ENCODE data around the gene TBC1D9B. TPM values are rescaled to one million over a fixed set of nuclear protein-coding genes. Genes with fewer than 3 reads are reported as not detected.
A peak's percentile ranks its signal among the peaks of the same experiment; 100 is the strongest.

Gene TBC1D9B
- polyA plus RNA-seq, 2 of the 4 experiments (the other 2 are of a cell fraction): 37.2 to 64.7 TPM

DNA sequence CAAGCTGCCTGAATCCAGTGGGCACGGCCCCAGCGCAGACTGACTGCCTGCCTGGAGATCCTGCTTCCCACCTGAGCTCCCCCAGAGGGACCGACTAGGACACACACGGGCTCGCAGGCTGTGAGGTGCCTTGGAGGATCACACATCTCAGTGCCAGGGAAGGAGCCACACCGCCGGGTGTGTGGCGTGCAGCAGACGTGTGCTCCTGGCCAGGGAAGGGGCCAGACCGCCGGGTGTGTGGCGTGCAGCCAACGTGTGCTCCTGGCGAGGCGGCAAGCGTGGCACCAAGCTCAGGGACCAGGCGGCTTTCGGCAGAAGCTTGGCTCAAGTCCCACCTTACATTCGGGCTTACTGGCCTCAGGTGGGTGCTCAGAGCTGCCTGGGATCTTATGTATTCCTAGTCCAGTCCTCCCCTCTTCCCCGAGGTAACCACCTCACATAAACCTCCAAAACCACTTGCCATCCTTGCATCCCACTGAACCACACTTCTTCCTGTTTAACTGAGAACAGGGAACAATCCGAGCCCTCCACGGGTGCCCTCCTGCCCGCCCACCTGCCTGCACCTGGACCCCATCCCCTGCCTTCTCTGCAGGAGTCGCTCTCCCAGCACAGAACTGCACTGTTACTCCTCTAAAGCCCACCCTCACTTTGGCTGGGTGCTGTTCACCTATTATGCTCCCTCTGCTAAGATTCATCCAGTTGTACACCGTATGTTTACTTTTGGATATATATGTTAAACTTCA is 26.7 kb downstream of the TBC1D9B start:
- ATAC-seq: no peak
- FAIRE-seq: no peak
- POLR2A ChIA-PET: no interaction called here
- Histone ChIP-seq H3K4me2 (no peak overlapping the region), H3K4me1 (no peaks in the 10 kb centered on the region), H3K9me3 (peaks cover 37% of the 10 kb centered on the region), H3K4me3 (no peak overlapping the region), H3K27ac (no peak overlapping the region)
- whole genome bisulfite sequencing (ENCODE audit: missing lambda C conversion rate): 92% methylated on average over 25 of the region's 25 CpGs
- CTCF ChIA-PET: no interaction called here
- TF ChIP-seq JUNB (IDR thresholded peaks at IDR 0.05) (no peak), TP53 (CRISPR knock-in tag; IDR thresholded peaks at IDR 0.05) (no peak), POLR2A (IDR thresholded peaks at IDR 0.05; ENCODE audit: low read length) (no peak), ZC3H11A (IDR thresholded peaks at IDR 0.05) (no peak), EHMT2 (IDR thresholded peaks at IDR 0.05; ENCODE audit: low read depth) (no peak), CBX8 (IDR thresholded peaks at IDR 0.05) (no peak), CEBPB (IDR thresholded peaks at IDR 0.05) (no peak), NR3C1 (IDR thresholded peaks at IDR 0.05) (no peak), MYC (IDR thresholded peaks at IDR 0.05; ENCODE audit: borderline replicate concordance, low read length) (no peak), SREBF2 (IDR thresholded peaks at IDR 0.05) (no peak), ZFP36 (IDR thresholded peaks at IDR 0.05; ENCODE audit: borderline replicate concordance, partially characterized antibody) (no peak), EHF (CRISPR knock-in tag; IDR thresholded peaks at IDR 0.05) (no peak), GATA3 (IDR thresholded peaks at IDR 0.05; ENCODE audit: borderline replicate concordance) (no peak), HOXA7 (CRISPR knock-in tag; IDR thresholded peaks at IDR 0.05) (no peak), RFX5 (IDR thresholded peaks at IDR 0.05) (no peak)
- TF ChIP-seq, protein P1, sequence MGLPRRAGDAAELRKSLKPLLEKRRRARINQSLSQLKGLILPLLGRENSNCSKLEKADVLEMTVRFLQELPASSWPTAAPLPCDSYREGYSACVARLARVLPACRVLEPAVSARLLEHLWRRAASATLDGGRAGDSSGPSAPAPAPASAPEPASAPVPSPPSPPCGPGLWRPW (IDR thresholded peaks at IDR 0.05): no peak
- TF ChIP-seq, protein P2, sequence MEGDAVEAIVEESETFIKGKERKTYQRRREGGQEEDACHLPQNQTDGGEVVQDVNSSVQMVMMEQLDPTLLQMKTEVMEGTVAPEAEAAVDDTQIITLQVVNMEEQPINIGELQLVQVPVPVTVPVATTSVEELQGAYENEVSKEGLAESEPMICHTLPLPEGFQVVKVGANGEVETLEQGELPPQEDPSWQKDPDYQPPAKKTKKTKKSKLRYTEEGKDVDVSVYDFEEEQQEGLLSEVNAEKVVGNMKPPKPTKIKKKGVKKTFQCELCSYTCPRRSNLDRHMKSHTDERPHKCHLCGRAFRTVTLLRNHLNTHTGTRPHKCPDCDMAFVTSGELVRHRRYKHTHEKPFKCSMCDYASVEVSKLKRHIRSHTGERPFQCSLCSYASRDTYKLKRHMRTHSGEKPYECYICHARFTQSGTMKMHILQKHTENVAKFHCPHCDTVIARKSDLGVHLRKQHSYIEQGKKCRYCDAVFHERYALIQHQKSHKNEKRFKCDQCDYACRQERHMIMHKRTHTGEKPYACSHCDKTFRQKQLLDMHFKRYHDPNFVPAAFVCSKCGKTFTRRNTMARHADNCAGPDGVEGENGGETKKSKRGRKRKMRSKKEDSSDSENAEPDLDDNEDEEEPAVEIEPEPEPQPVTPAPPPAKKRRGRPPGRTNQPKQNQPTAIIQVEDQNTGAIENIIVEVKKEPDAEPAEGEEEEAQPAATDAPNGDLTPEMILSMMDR (IDR thresholded peaks at IDR 0.05): no peak
- TF ChIP-seq, protein P3, sequence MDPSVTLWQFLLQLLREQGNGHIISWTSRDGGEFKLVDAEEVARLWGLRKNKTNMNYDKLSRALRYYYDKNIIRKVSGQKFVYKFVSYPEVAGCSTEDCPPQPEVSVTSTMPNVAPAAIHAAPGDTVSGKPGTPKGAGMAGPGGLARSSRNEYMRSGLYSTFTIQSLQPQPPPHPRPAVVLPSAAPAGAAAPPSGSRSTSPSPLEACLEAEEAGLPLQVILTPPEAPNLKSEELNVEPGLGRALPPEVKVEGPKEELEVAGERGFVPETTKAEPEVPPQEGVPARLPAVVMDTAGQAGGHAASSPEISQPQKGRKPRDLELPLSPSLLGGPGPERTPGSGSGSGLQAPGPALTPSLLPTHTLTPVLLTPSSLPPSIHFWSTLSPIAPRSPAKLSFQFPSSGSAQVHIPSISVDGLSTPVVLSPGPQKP (IDR thresholded peaks at IDR 0.05; ENCODE audit: low read depth, low read length): no peak
- TF ChIP-seq, protein P4, sequence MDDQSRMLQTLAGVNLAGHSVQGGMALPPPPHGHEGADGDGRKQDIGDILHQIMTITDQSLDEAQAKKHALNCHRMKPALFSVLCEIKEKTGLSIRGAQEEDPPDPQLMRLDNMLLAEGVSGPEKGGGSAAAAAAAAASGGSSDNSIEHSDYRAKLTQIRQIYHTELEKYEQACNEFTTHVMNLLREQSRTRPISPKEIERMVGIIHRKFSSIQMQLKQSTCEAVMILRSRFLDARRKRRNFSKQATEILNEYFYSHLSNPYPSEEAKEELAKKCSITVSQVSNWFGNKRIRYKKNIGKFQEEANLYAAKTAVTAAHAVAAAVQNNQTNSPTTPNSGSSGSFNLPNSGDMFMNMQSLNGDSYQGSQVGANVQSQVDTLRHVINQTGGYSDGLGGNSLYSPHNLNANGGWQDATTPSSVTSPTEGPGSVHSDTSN (IDR thresholded peaks at IDR 0.05): no peak
- TF ChIP-seq, protein P5, sequence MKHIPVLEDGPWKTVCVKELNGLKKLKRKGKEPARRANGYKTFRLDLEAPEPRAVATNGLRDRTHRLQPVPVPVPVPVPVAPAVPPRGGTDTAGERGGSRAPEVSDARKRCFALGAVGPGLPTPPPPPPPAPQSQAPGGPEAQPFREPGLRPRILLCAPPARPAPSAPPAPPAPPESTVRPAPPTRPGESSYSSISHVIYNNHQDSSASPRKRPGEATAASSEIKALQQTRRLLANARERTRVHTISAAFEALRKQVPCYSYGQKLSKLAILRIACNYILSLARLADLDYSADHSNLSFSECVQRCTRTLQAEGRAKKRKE (CRISPR knock-in tag; IDR thresholded peaks at IDR 0.05; ENCODE audit: low read depth): no peak
- no peak for DNase-seq (ENCODE audit: low read depth in 1 of 2, low spot score in 1 of 2)

DNA sequence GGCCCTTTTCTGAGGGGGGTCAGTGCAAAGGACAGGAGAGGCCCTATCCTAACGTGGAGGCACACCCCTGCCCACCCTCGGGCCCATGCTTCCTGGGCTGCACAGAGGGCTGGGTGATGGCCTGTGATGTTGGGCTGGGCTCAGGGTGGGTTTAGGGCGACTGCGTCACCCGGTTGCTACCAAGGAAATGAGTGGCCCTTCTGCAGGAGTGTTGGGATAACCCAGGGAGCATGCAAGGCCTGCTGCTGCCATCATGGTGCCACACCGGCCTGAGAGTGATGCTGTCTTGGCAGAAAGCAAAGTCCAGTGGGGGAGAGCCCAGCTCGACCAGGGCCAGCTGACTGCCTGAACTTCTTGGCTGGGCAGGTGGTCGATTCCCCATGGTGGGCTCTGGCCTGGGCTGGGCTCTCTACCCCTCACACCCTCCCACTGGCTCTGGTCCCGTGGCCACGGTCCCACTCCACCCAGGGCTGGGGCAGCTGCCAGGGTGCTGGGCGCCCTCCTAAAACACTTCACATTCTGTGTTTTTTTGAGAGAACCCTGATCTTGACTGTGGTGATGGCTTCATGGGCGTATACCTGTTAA is 27.5 kb downstream of the TBC1D9B start:
- ATAC-seq (peak in 1 of 2 experiments; percentile 21; a peak in 3 of 6 replicates), FAIRE-seq (no peak), DNase-seq (ENCODE audit: low read depth in 1 of 2, low spot score in 1 of 2) (no peak)
- ChIA-PET CTCF (no interaction called here), POLR2A (no interaction called here)
- TF ChIP-seq, protein P6, sequence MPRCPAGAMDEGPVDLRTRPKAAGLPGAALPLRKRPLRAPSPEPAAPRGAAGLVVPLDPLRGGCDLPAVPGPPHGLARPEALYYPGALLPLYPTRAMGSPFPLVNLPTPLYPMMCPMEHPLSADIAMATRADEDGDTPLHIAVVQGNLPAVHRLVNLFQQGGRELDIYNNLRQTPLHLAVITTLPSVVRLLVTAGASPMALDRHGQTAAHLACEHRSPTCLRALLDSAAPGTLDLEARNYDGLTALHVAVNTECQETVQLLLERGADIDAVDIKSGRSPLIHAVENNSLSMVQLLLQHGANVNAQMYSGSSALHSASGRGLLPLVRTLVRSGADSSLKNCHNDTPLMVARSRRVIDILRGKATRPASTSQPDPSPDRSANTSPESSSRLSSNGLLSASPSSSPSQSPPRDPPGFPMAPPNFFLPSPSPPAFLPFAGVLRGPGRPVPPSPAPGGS (IDR thresholded peaks at IDR 0.05): no peak
- TF ChIP-seq ZC3H11A (IDR thresholded peaks at IDR 0.05): no peak
- TF ChIP-seq CHD2 (IDR thresholded peaks at IDR 0.05; ENCODE audit: low read length, partially characterized antibody): no peak
- 87% methylated on average over 10 of the region's 12 CpGs for WGBS (ENCODE audit: missing lambda C conversion rate)
- H3K4me1 ChIP-seq: no peaks in the 10 kb centered on the region
- H3K4me3 ChIP-seq: no peak overlapping the region
- H3K27ac ChIP-seq: no peak overlapping the region
- peaks cover 30% of the 10 kb centered on the region for H3K9me3 ChIP-seq
- no peak overlapping the region for H3K4me2 ChIP-seq

All from A549 (cell line).